ENCODE measurements around the gene ACOT9. TPM values are rescaled to one million over a fixed set of nuclear protein-coding genes. Genes with fewer than 3 reads are reported as not detected.
A peak's percentile ranks its signal among the peaks of the same experiment; 100 is the strongest.

The ACOT9 gene
- total and polyA plus RNA-seq, 2 donors: 13.6 to 44.5 TPM

DNA sequence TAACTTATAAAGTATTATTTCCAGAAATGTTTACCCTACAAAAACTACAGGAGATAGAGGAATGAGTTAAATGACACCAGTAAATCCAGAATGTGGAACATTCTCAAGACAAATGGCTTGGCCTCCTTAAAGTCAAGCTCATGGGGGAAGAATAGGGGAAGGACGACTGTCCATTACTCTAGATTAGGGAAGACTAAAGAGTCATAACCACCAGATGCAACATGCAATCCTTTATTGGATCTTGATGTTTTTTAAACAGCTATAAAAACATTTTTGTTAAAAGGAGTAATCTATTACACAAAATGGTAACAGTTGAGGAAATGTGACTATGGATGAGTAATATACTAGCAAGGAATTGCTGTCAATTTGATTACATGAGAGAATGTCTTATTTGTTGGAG lies 11.1 kb downstream of the ACOT9 start:
- Histone ChIP-seq H3K27me3 (ENCODE audit: control insufficient read depth in 2 of 2, insufficient read depth in 1 of 2, low read length in 1 of 2) (no peaks in the 10 kb centered on the region), H3K9me3 (ENCODE audit: control insufficient read depth in 2 of 2, insufficient read depth in 1 of 2, low read length in 1 of 2) (no peaks in the 10 kb centered on the region), H3K4me1 (ENCODE audit: control insufficient read depth in 2 of 2, insufficient read depth in 2 of 2, low read length in 2 of 2) (no peaks in the 10 kb centered on the region), H3K36me3 (ENCODE audit: control insufficient read depth in 2 of 2, insufficient read depth in 2 of 2, low read length in 1 of 2) (no peaks in the 10 kb centered on the region), H3K4me3 (ENCODE audit: low read length in 2 of 2) (no peak overlapping the region), H3K27ac (ENCODE audit: low read depth in 1 of 2, low read length in 1 of 2) (no peak overlapping the region)
- WGBS: 97% methylated on average over 1 of the region's 1 CpG
- DNase-seq (ENCODE audit: low read depth in 6 of 9, low spot score in 9 of 9): no peak

DNA sequence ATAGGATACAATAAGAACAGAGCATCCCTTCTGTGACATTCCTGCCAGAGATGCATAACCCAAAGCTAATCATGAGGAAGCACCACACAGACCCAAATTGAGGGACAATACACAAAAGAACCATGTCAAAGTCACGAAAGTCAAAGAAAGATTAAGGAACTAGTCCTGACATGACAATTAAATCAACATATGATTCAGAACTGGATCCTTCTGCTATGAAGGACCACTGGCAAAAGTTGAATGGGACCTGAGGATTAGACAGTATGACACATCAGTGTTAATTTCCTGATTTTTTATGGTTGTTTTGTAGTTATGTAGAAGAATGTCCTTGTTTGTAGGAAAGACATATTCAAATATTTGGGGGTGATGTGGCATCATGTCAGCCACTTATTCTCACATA lies 13.9 kb downstream of the ACOT9 start:
- Histone ChIP-seq H3K27me3 (ENCODE audit: control insufficient read depth in 2 of 2, insufficient read depth in 1 of 2, low read length in 1 of 2) (no peaks in the 10 kb centered on the region), H3K9me3 (ENCODE audit: control insufficient read depth in 2 of 2, insufficient read depth in 1 of 2, low read length in 1 of 2) (no peaks in the 10 kb centered on the region), H3K36me3 (ENCODE audit: control insufficient read depth in 2 of 2, insufficient read depth in 2 of 2, low read length in 1 of 2) (no peaks in the 10 kb centered on the region), H3K27ac (ENCODE audit: low read depth in 1 of 2, low read length in 1 of 2) (no peak overlapping the region), H3K4me1 (ENCODE audit: control insufficient read depth in 2 of 2, insufficient read depth in 2 of 2, low read length in 2 of 2) (no peaks in the 10 kb centered on the region), H3K4me3 (ENCODE audit: low read length in 2 of 2) (no peak overlapping the region)
- 85% methylated on average over 1 of the region's 1 CpG for WGBS
- DNase-seq (ENCODE audit: low read depth in 6 of 9, low spot score in 9 of 9): no peak

DNA sequence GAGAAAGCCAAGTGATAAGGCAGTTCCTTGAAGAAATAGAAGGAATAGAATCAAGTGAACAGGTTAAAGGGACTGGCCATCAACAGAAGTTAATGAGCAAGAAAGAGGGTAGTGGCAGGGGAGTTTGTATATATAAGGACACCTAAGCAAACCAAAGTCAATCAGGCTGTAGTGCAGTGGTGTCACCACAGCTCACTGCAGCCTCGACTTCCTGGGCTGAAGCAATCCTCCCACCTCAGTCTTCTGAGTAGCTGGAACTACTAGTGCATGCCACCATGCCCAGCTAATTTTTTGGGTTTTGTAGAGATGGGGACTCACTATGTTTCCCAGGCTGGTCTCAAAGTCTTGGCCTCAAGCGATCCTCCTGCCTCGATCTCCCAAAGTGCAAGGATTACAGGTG lies 15.9 kb downstream of the ACOT9 start:
- H3K27ac ChIP-seq (ENCODE audit: low read depth in 1 of 2, low read length in 1 of 2): no peak overlapping the region
- H3K4me1 ChIP-seq (ENCODE audit: control insufficient read depth in 2 of 2, insufficient read depth in 2 of 2, low read length in 2 of 2): no peaks in the 10 kb centered on the region
- H3K27me3 ChIP-seq (ENCODE audit: control insufficient read depth in 2 of 2, insufficient read depth in 1 of 2, low read length in 1 of 2): no peaks in the 10 kb centered on the region
- WGBS: 99% methylated on average over 3 of the region's 3 CpGs
- H3K36me3 ChIP-seq (ENCODE audit: control insufficient read depth in 2 of 2, insufficient read depth in 2 of 2, low read length in 1 of 2): no peaks in the 10 kb centered on the region
- H3K4me3 ChIP-seq (ENCODE audit: low read length in 2 of 2): no peak overlapping the region
- no peak for DNase-seq (ENCODE audit: low read depth in 6 of 9, low spot score in 9 of 9)
- H3K9me3 ChIP-seq (ENCODE audit: control insufficient read depth in 2 of 2, insufficient read depth in 1 of 2, low read length in 1 of 2): no peaks in the 10 kb centered on the region

DNA sequence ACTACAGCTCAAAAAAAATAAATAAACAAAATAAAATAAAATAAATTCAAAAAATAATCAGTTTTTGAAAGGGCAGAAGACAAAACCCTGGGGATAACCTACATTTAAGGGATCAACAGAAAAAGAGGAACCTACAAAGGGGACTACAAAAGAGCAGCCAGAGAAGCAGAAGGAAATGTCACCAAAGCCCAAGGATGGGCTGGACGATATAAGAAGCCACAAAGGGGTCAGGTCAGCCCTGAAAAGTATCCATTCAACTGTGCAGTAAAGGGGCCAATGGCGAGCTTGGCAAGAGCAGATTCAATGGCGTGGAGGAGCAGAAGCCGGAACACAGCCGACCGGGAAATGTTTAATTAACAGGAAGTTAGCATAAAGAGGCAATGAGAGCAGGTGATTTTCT lies 16.9 kb downstream of the ACOT9 start:
- whole genome bisulfite sequencing: 38% methylated on average over 6 of the region's 6 CpGs
- Histone ChIP-seq H3K27me3 (ENCODE audit: control insufficient read depth in 2 of 2, insufficient read depth in 1 of 2, low read length in 1 of 2) (no peaks in the 10 kb centered on the region), H3K9me3 (ENCODE audit: control insufficient read depth in 2 of 2, insufficient read depth in 1 of 2, low read length in 1 of 2) (no peaks in the 10 kb centered on the region), H3K36me3 (ENCODE audit: control insufficient read depth in 2 of 2, insufficient read depth in 2 of 2, low read length in 1 of 2) (no peaks in the 10 kb centered on the region), H3K4me3 (ENCODE audit: low read length in 2 of 2) (no peak overlapping the region), H3K27ac (ENCODE audit: low read depth in 1 of 2, low read length in 1 of 2) (no peak overlapping the region), H3K4me1 (ENCODE audit: control insufficient read depth in 2 of 2, insufficient read depth in 2 of 2, low read length in 2 of 2) (no peaks in the 10 kb centered on the region)
- no peak for DNase-seq (ENCODE audit: low read depth in 6 of 9, low spot score in 9 of 9)

DNA sequence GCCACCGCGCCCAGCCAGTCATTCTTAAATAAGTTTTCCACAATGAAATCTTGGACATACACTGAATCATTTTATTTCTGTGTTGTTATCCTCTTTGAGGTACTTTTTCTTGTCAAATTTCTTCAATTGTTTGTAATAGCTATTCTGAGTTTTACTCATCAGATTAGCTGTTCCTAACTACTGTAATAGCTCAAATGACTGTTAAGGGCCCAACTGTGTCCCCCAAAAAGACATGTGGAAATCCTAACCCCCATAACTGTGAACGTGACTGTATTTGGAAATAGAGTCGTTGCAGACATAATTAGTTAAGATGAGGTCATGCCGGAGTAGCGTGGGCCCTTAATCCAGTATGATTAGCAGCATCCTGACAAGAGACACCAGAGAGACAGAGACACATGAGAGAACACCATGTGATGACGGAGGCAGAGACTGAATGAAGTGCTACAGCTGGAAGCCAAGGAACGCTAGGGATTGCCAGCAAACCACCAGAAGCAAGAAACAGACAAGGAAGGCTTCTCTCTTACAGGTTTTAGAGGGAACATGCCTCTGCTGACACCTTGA lies 22.9 kb downstream of the ACOT9 start:
- H3K27ac ChIP-seq (ENCODE audit: low read depth in 1 of 2, low read length in 1 of 2): no peak overlapping the region
- H3K9me3 ChIP-seq (ENCODE audit: control insufficient read depth in 2 of 2, insufficient read depth in 1 of 2, low read length in 1 of 2): no peaks in the 10 kb centered on the region
- no peaks in the 10 kb centered on the region for H3K36me3 ChIP-seq (ENCODE audit: control insufficient read depth in 2 of 2, insufficient read depth in 2 of 2, low read length in 1 of 2)
- DNase-seq (ENCODE audit: low read depth in 6 of 9, low spot score in 9 of 9): no peak
- no peaks in the 10 kb centered on the region for H3K4me1 ChIP-seq (ENCODE audit: control insufficient read depth in 2 of 2, insufficient read depth in 2 of 2, low read length in 2 of 2)
- H3K4me3 ChIP-seq (ENCODE audit: low read length in 2 of 2): no peak overlapping the region
- H3K27me3 ChIP-seq (ENCODE audit: control insufficient read depth in 2 of 2, insufficient read depth in 1 of 2, low read length in 1 of 2): no peaks in the 10 kb centered on the region
- 95% methylated on average over 8 of the region's 8 CpGs for WGBS

DNA sequence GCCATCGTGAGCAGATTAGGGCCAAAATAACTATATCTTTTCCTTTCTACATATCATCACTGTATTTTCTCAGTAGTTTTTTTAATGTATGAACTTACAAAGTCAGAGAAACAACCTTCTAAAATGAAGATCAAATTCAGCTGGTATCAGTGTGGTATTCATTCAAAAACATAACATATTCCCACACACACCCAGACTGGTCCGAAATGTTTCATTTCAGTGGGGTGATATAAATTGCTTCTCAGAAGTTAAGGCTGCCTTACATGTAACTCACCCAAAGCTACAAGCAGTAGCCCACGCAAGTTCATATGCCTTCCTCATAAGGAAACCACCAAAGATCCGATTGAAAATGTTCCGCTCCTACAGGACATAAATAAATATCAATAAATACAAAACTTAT lies 37.8 kb downstream of the ACOT9 start:
- H3K36me3 ChIP-seq (ENCODE audit: control insufficient read depth in 2 of 2, insufficient read depth in 2 of 2, low read length in 1 of 2): no peaks in the 10 kb centered on the region
- no peaks in the 10 kb centered on the region for H3K4me1 ChIP-seq (ENCODE audit: control insufficient read depth in 2 of 2, insufficient read depth in 2 of 2, low read length in 2 of 2)
- H3K27me3 ChIP-seq (ENCODE audit: control insufficient read depth in 2 of 2, insufficient read depth in 1 of 2, low read length in 1 of 2): no peaks in the 10 kb centered on the region
- no peak overlapping the region for H3K4me3 ChIP-seq (ENCODE audit: low read length in 2 of 2)
- no peak overlapping the region for H3K27ac ChIP-seq (ENCODE audit: low read depth in 1 of 2, low read length in 1 of 2)
- WGBS: 77% methylated on average over 5 of the region's 5 CpGs
- H3K9me3 ChIP-seq (ENCODE audit: control insufficient read depth in 2 of 2, insufficient read depth in 1 of 2, low read length in 1 of 2): no peaks in the 10 kb centered on the region
- no peak for DNase-seq (ENCODE audit: low read depth in 6 of 9, low spot score in 9 of 9)

- Histone ChIP-seq H3K9me3 (ENCODE audit: control insufficient read depth in 2 of 2, insufficient read depth in 1 of 2, low read length in 1 of 2) (no peaks in the 10 kb centered on the region), H3K4me3 (ENCODE audit: low read length in 2 of 2) (no peak overlapping the region), H3K36me3 (ENCODE audit: control insufficient read depth in 2 of 2, insufficient read depth in 2 of 2, low read length in 1 of 2) (no peaks in the 10 kb centered on the region), H3K4me1 (ENCODE audit: control insufficient read depth in 2 of 2, insufficient read depth in 2 of 2, low read length in 2 of 2) (no peaks in the 10 kb centered on the region), H3K27ac (ENCODE audit: low read depth in 1 of 2, low read length in 1 of 2) (no peak overlapping the region), H3K27me3 (ENCODE audit: control insufficient read depth in 2 of 2, insufficient read depth in 1 of 2, low read length in 1 of 2) (no peaks in the 10 kb centered on the region)
- DNase-seq (ENCODE audit: low read depth in 6 of 9, low spot score in 9 of 9): no peak
- WGBS: 98% methylated on average over 5 of the region's 5 CpGs
Observed at GRCh38 chrX:23704673-23705206, 38.3 kb downstream of the ACOT9 start.

- Histone ChIP-seq H3K4me1 (ENCODE audit: control insufficient read depth in 2 of 2, insufficient read depth in 2 of 2, low read length in 2 of 2) (no peaks in the 10 kb centered on the region), H3K27me3 (ENCODE audit: control insufficient read depth in 2 of 2, insufficient read depth in 1 of 2, low read length in 1 of 2) (no peaks in the 10 kb centered on the region), H3K9me3 (ENCODE audit: control insufficient read depth in 2 of 2, insufficient read depth in 1 of 2, low read length in 1 of 2) (no peaks in the 10 kb centered on the region), H3K4me3 (ENCODE audit: low read length in 2 of 2) (peak overlapping the region; percentile 21 to 24), H3K27ac (ENCODE audit: low read depth in 1 of 2, low read length in 1 of 2) (no peak overlapping the region), H3K36me3 (ENCODE audit: control insufficient read depth in 2 of 2, insufficient read depth in 2 of 2, low read length in 1 of 2) (no peaks in the 10 kb centered on the region)
- WGBS: 15% methylated on average over 16 of the region's 16 CpGs
- peak in 3 of 9 donors; percentile 1 to 24 (median 5) for DNase-seq (ENCODE audit: low read depth in 6 of 9, low spot score in 9 of 9)
Observed at GRCh38 chrX:23699636-23700194, 43.4 kb downstream of the ACOT9 start.

DNA sequence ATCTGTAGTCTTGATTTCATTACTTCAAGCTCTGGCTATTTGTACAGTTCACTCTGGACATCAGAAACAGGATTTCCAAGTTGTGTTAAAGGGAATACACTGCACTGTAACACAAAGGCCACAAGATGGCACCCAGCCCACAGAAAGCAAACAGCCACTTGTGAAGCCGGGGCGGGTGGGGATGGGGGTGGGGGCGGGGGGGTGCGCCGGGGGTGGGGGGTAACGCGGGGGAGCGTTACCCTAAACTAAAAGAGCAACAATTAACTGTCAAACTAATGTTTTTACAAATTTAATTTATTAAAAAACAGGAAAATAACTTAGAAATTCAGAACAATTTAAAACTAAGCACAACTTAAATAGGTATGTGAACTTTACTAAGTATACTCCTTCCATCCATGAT lies 48.5 kb downstream of the ACOT9 start:
- H3K27ac ChIP-seq (ENCODE audit: low read depth in 1 of 2, low read length in 1 of 2): no peak overlapping the region
- H3K4me3 ChIP-seq (ENCODE audit: low read length in 2 of 2): no peak overlapping the region
- no peaks in the 10 kb centered on the region for H3K4me1 ChIP-seq (ENCODE audit: control insufficient read depth in 2 of 2, insufficient read depth in 2 of 2, low read length in 2 of 2)
- peak in 8 of 9 donors; percentile 4 to 64 (median 13) for DNase-seq (ENCODE audit: low read depth in 6 of 9, low spot score in 9 of 9)
- no peaks in the 10 kb centered on the region for H3K27me3 ChIP-seq (ENCODE audit: control insufficient read depth in 2 of 2, insufficient read depth in 1 of 2, low read length in 1 of 2)
- 0% methylated on average over 8 of the region's 8 CpGs for WGBS
- H3K36me3 ChIP-seq (ENCODE audit: control insufficient read depth in 2 of 2, insufficient read depth in 2 of 2, low read length in 1 of 2): no peaks in the 10 kb centered on the region
- H3K9me3 ChIP-seq (ENCODE audit: control insufficient read depth in 2 of 2, insufficient read depth in 1 of 2, low read length in 1 of 2): no peaks in the 10 kb centered on the region
